Epithelial cell of esophagus (primary cell): Measurements from ENCODE around the gene NPY5R.

Experiments
- DNase-seq: peaks from one replicate; pipeline ENCODE4 v3.0.0; 2010; ENCODE audit warnings: low read depth
- H3K4me3 ChIP-seq: 2 replicates; pipeline ENCODE4 v1.5.1; 2011; ENCODE audit warnings: mild to moderate bottlenecking, low read length, control low read depth
- CTCF ChIP-seq: IDR thresholded peaks from 2 replicates; pipeline ENCODE4 v1.5.1; 2011; ENCODE audit warnings: low read depth, mild to moderate bottlenecking, low read length, control low read depth, inconsistent platforms; ENCODE audit not compliant: insufficient read depth; ENCODE audit errors: missing control alignments

The NPY5R gene

DNA sequence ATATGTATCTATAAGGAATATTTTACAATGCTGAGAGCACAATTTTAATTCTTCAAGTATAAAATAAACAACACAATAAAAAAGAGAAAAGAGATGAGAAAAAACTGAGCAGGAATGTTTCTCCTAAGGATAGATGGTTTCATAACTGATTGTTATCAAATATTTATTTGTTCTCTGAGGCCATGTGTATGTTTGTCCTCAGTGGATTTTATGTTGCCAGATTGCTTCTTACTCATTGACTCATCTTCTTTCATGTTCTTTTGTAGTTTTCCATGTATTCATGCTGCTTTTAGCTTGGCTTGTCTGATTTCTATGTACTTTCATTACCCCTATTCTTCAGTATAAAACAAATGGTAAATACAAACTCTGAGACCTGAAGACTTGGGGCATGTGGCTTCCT lies 41.2 kb downstream of the NPY5R start:
- H3K4me3 ChIP-seq: no peak overlapping the region
- no peak for DNase-seq
- no peak for TF ChIP-seq CTCF

DNA sequence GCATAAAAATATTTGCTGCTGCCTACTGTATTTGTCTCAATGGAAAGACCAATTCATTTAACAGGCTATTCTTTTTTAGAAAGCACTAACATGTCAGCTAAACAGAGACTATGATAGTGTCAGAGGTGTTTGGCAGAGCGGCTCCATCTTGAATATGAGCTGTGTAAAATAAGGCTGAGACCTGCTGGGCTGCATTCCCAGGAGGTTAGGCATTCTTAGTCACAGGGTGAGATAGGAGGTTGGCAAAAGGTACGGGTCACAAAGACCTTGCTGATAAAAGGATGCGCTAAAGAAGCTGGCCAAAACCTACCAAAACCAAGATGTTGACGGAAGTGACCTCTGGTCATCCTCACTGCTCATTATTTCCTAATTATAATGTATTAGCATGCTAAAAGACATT lies 41.8 kb downstream of the NPY5R start:
- TF ChIP-seq CTCF: no peak
- peak; percentile 61 for DNase-seq
- H3K4me3 ChIP-seq: no peak overlapping the region

DNA sequence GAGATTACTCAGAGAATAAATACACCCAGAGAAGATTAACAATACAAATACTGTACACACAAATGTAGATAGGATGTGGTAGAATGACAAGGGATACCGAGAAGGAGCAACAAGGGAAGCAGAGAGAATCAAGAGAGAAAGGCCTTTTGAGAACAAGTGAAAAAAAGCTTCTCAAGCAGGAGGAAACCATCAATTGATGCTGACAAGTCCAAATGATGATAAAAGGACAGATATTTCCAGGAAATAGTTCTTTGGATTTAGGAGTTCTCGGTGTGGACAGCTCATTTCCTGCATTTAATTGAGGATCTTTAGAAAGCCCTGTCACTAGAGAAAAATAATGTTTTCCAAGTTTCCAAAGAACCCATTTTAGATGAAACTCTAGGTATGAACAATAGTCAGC lies 48.1 kb downstream of the NPY5R start:
- TF ChIP-seq CTCF: no peak
- no peak for DNase-seq
- no peak overlapping the region for H3K4me3 ChIP-seq

DNA sequence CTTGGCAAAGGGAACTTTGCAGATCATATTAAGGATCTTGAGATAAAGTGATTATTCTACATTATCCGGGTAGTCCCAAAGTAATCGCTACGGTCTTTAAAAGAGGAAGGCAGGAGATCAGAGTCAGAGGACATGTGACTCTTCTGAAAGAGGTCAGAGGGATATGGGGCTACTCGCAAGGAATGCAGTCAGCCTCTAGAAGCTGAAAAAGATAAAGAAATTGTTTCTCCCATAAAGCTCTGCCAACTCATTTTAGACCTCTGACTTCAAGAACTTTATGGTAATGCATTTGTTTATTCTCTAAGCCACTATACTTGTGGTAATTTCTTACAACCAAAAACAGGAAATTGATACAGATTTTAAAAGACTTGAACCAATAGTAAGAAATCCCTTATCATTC lies 48.6 kb downstream of the NPY5R start:
- TF ChIP-seq CTCF: no peak
- H3K4me3 ChIP-seq: no peak overlapping the region
- DNase-seq: no peak

DNA sequence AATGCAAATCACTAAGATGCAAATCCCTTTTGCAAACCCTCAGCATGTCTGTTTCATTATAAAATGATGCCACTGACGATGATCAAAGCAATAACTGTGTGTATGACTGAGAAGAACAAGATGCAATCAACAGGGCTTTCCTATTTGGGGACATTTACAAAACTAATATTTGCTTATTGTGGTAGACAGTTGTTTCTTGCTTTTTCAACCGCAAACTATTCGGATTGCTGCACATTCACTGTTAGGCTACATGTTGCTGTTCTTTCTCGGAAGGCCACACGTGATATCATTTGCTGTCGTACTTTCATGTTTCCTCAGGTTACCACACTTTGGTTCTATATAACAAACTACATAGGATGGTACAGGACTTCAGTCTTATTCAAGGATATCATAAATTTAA lies 49.8 kb downstream of the NPY5R start:
- no peak overlapping the region for H3K4me3 ChIP-seq
- TF ChIP-seq CTCF: no peak
- no peak for DNase-seq

DNA sequence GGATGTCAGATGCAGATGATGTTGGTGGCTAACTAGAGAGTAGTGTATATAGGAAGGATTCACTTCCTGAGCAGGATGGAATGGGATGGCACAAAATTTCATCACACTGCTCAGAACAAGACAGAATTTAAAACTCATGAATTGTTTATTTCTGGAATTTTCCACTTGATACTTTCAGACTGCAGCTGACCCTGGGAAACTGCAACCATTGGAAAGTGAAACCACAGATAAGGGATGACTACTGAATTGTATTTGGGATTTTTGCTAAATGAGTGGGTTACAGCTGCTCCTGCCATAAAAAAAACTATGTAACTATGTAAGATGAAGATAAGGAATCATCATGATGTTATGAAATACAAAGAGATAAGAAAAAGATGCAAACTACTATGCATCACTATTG lies 51.4 kb downstream of the NPY5R start:
- no peak for DNase-seq
- TF ChIP-seq CTCF: no peak
- no peak overlapping the region for H3K4me3 ChIP-seq

GRCh38 chr4:163395758-163396157 lies 52.1 kb downstream of the NPY5R start:
- no peak for DNase-seq
- TF ChIP-seq CTCF: no peak
- no peak overlapping the region for H3K4me3 ChIP-seq
